ENCODE data around the gene BRINP2.

The BRINP2 gene

GRCh38 chr1:177170756-177171535 is at the start of gene BRINP2:
TSS of gene BRINP2 (plus strand) at chr1:177170958. CDS start at chr1:177229877, 58,919 bp downstream.
- no peak for DNase-seq (ENCODE audit: low read depth in 4 of 4, low spot score in 1 of 4)

- DNase-seq (ENCODE audit: low read depth in 4 of 4, low spot score in 1 of 4) = no peak
Measured at GRCh38 chr1:177122461-177123251, 48.1 kb upstream of the BRINP2 start.

- DNase-seq (ENCODE audit: low read depth in 4 of 4, low spot score in 1 of 4) = no peak
Measured at GRCh38 chr1:177124577-177125278, 46.0 kb upstream of the BRINP2 start.

- DNase-seq (ENCODE audit: low read depth in 4 of 4, low spot score in 1 of 4) = no peak
Measured at GRCh38 chr1:177126267-177126666, 44.5 kb upstream of the BRINP2 start.

GRCh38 chr1:177128665-177129281 is 42.0 kb upstream of the BRINP2 start:
- DNase-seq (ENCODE audit: low read depth in 4 of 4, low spot score in 1 of 4) = no peak

GRCh38 chr1:177130451-177130945 is 40.3 kb upstream of the BRINP2 start:
- DNase-seq (ENCODE audit: low read depth in 4 of 4, low spot score in 1 of 4) = no peak

GRCh38 chr1:177131723-177132122 is 39.0 kb upstream of the BRINP2 start:
- no peak for DNase-seq (ENCODE audit: low read depth in 4 of 4, low spot score in 1 of 4)

- DNase-seq (ENCODE audit: low read depth in 4 of 4, low spot score in 1 of 4) = no peak
Measured at GRCh38 chr1:177132141-177132540, 38.6 kb upstream of the BRINP2 start.

GRCh38 chr1:177133977-177134538 is 36.7 kb upstream of the BRINP2 start:
- no peak for DNase-seq (ENCODE audit: low read depth in 4 of 4, low spot score in 1 of 4)

GRCh38 chr1:177135250-177135649 is 35.5 kb upstream of the BRINP2 start:
- no peak for DNase-seq (ENCODE audit: low read depth in 4 of 4, low spot score in 1 of 4)

GRCh38 chr1:177137814-177138213 is 32.9 kb upstream of the BRINP2 start:
- no peak for DNase-seq (ENCODE audit: low read depth in 4 of 4, low spot score in 1 of 4)

- no peak for DNase-seq (ENCODE audit: low read depth in 4 of 4, low spot score in 1 of 4)
Measured at GRCh38 chr1:177138347-177138746, 32.4 kb upstream of the BRINP2 start.

GRCh38 chr1:177142010-177142409 is 28.7 kb upstream of the BRINP2 start:
- no peak for DNase-seq (ENCODE audit: low read depth in 4 of 4, low spot score in 1 of 4)

- DNase-seq (ENCODE audit: low read depth in 4 of 4, low spot score in 1 of 4) = no peak
Measured at GRCh38 chr1:177142791-177143271, 27.9 kb upstream of the BRINP2 start.

GRCh38 chr1:177145106-177146070 is 25.4 kb upstream of the BRINP2 start:
- no peak for DNase-seq (ENCODE audit: low read depth in 4 of 4, low spot score in 1 of 4)

GRCh38 chr1:177146499-177146898 is 24.3 kb upstream of the BRINP2 start:
- DNase-seq (ENCODE audit: low read depth in 4 of 4, low spot score in 1 of 4) = no peak

- no peak for DNase-seq (ENCODE audit: low read depth in 4 of 4, low spot score in 1 of 4)
Measured at GRCh38 chr1:177162243-177162642, 8.5 kb upstream of the BRINP2 start.

- DNase-seq (ENCODE audit: low read depth in 4 of 4, low spot score in 1 of 4) = no peak
Measured at GRCh38 chr1:177163844-177164379, 6.8 kb upstream of the BRINP2 start.

GRCh38 chr1:177164380-177165068 is 6.2 kb upstream of the BRINP2 start, which contains the start of gene ASTN1:
TSS of gene ASTN1 (minus strand) at chr1:177164712. CDS start at chr1:177164676, 36 bp downstream.
- DNase-seq (ENCODE audit: low read depth in 4 of 4, low spot score in 1 of 4) = no peak
